Lower lobe of right lung (tissue), 2 donors: ENCODE measurements around the gene HIVEP2. TPM values are rescaled to one million over a fixed set of nuclear protein-coding genes. Genes with fewer than 3 reads are reported as not detected.

Experiments used
- ATAC-seq, 2 donors: fragments of 200-7000 bp; cut with Tn5 transposase; one replicate each; pipeline ENCODE4 v1.9.1; 2020 to 2022; ENCODE audit warnings: mild to moderate bottlenecking in 2 of 2, moderate library complexity in 2 of 2
- DNase-seq: peaks from one replicate; pipeline ENCODE4 v3.0.0-alpha.2; 2020
- H3K27ac ChIP-seq: fragments of 200-600 bp; one replicate; pipeline ENCODE4 v1.8.0; 2022
- H3K27me3 ChIP-seq: fragments of 200-600 bp; one replicate; pipeline ENCODE4 v1.8.0; 2022; ENCODE audit warnings: low read depth
- H3K36me3 ChIP-seq: fragments of 200-600 bp; one replicate; pipeline ENCODE4 v1.8.0; 2022; ENCODE audit warnings: mild to moderate bottlenecking
- H3K4me1 ChIP-seq: fragments of 200-600 bp; one replicate; pipeline ENCODE4 v1.8.0; 2022
- H3K4me3 ChIP-seq: fragments of 200-600 bp; one replicate; pipeline ENCODE4 v1.8.0; 2022; ENCODE audit warnings: mild to moderate bottlenecking
- H3K9me3 ChIP-seq: fragments of 200-600 bp; one replicate; pipeline ENCODE4 v1.8.0; 2022
- intact Hi-C: fragments of 100-400 bp; cut with DNase I; formaldehyde crosslinking; loops from one replicate; pipeline ENCODE4 v1.11.0; 2022
- total RNA-seq: library from RNA; stranded (reverse); fragmentation: NEBNext Ultra II Directional; extraction: Animal tissue kit (Norgen Biotek cat#: 25700); gene quantifications from one replicate; pipeline ENCODE4 v1.2.1, GENCODE V29; 2021
- TF ChIP-seq, protein P1 (sequence below): fragments of 200-600 bp; IDR thresholded peaks from one replicate; pipeline ENCODE4 v1.8.0; 2022; ENCODE audit warnings: antibody characterized with exemption, mild to moderate bottlenecking
- donor health status: DM: no; HTN: yes; CAD: no; lungs with severe emphysema.

The HIVEP2 gene
- total RNA-seq, 1 donor from 2014 or later = 13.1 TPM

- H3K4me1 ChIP-seq = peaks cover 34% of the 10 kb centered on the region
- TF ChIP-seq, protein P1, sequence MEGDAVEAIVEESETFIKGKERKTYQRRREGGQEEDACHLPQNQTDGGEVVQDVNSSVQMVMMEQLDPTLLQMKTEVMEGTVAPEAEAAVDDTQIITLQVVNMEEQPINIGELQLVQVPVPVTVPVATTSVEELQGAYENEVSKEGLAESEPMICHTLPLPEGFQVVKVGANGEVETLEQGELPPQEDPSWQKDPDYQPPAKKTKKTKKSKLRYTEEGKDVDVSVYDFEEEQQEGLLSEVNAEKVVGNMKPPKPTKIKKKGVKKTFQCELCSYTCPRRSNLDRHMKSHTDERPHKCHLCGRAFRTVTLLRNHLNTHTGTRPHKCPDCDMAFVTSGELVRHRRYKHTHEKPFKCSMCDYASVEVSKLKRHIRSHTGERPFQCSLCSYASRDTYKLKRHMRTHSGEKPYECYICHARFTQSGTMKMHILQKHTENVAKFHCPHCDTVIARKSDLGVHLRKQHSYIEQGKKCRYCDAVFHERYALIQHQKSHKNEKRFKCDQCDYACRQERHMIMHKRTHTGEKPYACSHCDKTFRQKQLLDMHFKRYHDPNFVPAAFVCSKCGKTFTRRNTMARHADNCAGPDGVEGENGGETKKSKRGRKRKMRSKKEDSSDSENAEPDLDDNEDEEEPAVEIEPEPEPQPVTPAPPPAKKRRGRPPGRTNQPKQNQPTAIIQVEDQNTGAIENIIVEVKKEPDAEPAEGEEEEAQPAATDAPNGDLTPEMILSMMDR = no peak
- peak in 1 of 2 donors; percentile 38 for ATAC-seq
Observed at GRCh38 chr6:142706210-142706609, 238.8 kb downstream of the HIVEP2 start.

GRCh38 chr6:142705054-142705453, 239.9 kb downstream of the HIVEP2 start:
- no peaks in the 10 kb centered on the region for H3K27me3 ChIP-seq
- intact Hi-C loops = no loop called here
- no peak overlapping the region for H3K4me3 ChIP-seq
- no peak for DNase-seq
- H3K9me3 ChIP-seq = no peaks in the 10 kb centered on the region
- H3K4me1 ChIP-seq = peaks cover 40% of the 10 kb centered on the region
- H3K27ac ChIP-seq = no peak overlapping the region
- TF ChIP-seq, protein P1 = no peak
- H3K36me3 ChIP-seq = no peaks in the 10 kb centered on the region
- no peak for ATAC-seq

More at GRCh38 chr6:142706210-142706609, 238.8 kb downstream of the HIVEP2 start:
- H3K27me3 ChIP-seq = no peaks in the 10 kb centered on the region
- intact Hi-C loops = no loop called here
- no peaks in the 10 kb centered on the region for H3K36me3 ChIP-seq
- no peaks in the 10 kb centered on the region for H3K9me3 ChIP-seq
- no peak for DNase-seq
- H3K27ac ChIP-seq = no peak overlapping the region
- no peak overlapping the region for H3K4me3 ChIP-seq

DNA sequence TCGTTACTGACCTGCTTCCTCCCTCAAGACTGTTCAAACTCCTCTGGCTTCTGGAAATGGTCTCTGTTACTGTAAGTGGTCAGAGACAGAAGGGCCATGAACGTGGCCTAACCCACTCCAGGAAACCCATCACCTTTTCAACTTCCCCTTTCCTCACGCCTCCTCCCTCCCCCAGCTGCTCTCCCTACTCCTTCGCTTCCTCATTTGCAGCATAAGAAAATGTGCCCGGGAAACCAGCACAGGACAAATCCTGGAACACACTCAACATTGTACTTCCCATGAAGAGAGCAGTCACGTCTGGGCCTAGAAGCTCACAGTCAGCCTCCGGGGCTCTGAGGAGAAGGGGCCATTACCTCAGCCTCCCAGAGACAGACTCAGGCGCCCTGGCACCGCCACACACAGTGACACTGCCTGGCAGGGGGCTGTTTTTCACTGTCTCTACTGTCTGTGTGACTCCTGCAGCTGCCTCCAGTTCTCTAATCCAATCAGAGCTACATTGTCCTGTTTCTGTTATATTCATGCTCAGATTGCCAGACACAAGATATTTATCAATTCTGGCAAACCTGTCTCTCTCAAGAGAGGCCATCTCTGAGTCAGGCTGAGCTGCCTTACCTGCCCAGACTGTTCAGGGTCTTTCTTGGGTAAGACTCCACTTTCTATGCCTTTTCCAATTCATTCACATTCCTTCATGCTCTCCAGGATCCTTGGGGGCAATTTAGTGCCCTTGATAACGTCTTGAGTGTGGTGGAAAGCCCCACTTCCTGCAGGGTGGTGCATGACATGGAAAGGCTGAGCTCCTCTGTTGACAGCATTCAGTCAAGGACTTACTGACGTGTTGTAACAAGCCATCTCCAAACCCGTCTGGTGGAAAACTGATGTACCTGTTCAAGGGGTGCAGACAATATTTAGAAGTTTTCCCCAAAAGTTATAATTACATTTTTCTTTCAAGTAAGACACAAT, 242.2 kb downstream of the HIVEP2 start:
- intact Hi-C loops = no loop called here
- ATAC-seq = peak; percentile 77 to 87
- peak; percentile 60 for DNase-seq
- peaks cover 45% of the 10 kb centered on the region for H3K4me1 ChIP-seq
- TF ChIP-seq, protein P1 = no peak
- H3K27me3 ChIP-seq = no peaks in the 10 kb centered on the region
- no peaks in the 10 kb centered on the region for H3K9me3 ChIP-seq
- no peak overlapping the region for H3K4me3 ChIP-seq
- H3K27ac ChIP-seq = peak overlapping the region; percentile 43
- H3K36me3 ChIP-seq = no peaks in the 10 kb centered on the region

Other genes starting within 250 kb of the HIVEP2 start
- 29.6 TPM for gene AIG1, start 115.7 kb upstream of the HIVEP2 start, total RNA-seq